ENCODE measurements around the gene PTTG1.

PTTG1 gene

DNA sequence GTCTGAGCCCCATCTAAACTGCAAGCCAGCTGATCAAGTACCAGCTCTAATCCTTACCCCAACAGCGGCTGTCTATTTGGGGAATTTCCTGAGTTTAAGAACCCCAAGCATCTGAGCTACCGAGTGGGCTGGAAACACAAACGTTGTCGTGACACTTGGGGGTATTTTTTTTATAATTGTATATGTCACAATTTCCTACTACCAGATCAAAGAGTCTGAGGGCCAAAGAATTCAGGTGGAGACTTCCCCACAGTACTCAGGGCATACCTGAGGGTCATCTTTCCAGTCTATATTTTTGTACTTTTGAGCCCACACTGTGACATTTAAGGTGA lies 42.8 kb downstream of the PTTG1 start:
- TF ChIP-seq SIN3A (IDR thresholded peaks at IDR 0.05; ENCODE audit: borderline replicate concordance, insufficient read depth, low read length) (no peak), TAF1 (IDR thresholded peaks at IDR 0.05; ENCODE audit: borderline replicate concordance, insufficient read depth, low read length) (no peak), FOXP2 (optimal IDR thresholded peaks at IDR 0.05; ENCODE audit: borderline replicate concordance, extremely low read depth, extremely low read length, insufficient read depth) (no peak), POLR2AphosphoS5 (IDR thresholded peaks at IDR 0.05; ENCODE audit: low read depth, low read length) (no peak)
- TF ChIP-seq, protein P1, sequence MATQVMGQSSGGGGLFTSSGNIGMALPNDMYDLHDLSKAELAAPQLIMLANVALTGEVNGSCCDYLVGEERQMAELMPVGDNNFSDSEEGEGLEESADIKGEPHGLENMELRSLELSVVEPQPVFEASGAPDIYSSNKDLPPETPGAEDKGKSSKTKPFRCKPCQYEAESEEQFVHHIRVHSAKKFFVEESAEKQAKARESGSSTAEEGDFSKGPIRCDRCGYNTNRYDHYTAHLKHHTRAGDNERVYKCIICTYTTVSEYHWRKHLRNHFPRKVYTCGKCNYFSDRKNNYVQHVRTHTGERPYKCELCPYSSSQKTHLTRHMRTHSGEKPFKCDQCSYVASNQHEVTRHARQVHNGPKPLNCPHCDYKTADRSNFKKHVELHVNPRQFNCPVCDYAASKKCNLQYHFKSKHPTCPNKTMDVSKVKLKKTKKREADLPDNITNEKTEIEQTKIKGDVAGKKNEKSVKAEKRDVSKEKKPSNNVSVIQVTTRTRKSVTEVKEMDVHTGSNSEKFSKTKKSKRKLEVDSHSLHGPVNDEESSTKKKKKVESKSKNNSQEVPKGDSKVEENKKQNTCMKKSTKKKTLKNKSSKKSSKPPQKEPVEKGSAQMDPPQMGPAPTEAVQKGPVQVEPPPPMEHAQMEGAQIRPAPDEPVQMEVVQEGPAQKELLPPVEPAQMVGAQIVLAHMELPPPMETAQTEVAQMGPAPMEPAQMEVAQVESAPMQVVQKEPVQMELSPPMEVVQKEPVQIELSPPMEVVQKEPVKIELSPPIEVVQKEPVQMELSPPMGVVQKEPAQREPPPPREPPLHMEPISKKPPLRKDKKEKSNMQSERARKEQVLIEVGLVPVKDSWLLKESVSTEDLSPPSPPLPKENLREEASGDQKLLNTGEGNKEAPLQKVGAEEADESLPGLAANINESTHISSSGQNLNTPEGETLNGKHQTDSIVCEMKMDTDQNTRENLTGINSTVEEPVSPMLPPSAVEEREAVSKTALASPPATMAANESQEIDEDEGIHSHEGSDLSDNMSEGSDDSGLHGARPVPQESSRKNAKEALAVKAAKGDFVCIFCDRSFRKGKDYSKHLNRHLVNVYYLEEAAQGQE (IDR thresholded peaks at IDR 0.05; ENCODE audit: insufficient read depth in 1 of 2, low read depth in 2 of 2, low read length in 2 of 2), result no peak

DNA sequence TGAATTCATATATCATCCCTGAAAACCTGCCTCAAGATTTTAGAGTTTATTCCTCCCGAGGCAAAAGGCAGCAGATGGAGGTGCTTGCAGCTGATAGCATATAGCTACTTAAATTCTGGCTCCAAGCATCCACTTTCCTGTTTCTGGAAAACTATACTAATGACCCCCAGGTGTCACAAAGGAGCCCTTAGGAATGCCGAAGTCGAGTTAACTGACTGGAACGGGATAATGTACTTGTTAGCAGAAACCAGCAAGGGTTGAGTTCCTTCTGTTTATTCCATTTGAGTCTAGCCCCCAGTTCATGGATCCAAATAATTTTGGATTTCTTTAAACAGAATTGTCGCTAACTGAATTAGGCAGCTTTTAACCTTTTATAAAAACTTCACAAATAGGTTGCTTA lies 44.5 kb downstream of the PTTG1 start:
- TF ChIP-seq FOXP2 (optimal IDR thresholded peaks at IDR 0.05; ENCODE audit: borderline replicate concordance, extremely low read depth, extremely low read length, insufficient read depth) (no peak), POLR2AphosphoS5 (IDR thresholded peaks at IDR 0.05; ENCODE audit: low read depth, low read length) (no peak), TAF1 (IDR thresholded peaks at IDR 0.05; ENCODE audit: borderline replicate concordance, insufficient read depth, low read length) (no peak)
- TF ChIP-seq, protein P1 (IDR thresholded peaks at IDR 0.05; ENCODE audit: insufficient read depth in 1 of 2, low read depth in 2 of 2, low read length in 2 of 2), result no peak

DNA sequence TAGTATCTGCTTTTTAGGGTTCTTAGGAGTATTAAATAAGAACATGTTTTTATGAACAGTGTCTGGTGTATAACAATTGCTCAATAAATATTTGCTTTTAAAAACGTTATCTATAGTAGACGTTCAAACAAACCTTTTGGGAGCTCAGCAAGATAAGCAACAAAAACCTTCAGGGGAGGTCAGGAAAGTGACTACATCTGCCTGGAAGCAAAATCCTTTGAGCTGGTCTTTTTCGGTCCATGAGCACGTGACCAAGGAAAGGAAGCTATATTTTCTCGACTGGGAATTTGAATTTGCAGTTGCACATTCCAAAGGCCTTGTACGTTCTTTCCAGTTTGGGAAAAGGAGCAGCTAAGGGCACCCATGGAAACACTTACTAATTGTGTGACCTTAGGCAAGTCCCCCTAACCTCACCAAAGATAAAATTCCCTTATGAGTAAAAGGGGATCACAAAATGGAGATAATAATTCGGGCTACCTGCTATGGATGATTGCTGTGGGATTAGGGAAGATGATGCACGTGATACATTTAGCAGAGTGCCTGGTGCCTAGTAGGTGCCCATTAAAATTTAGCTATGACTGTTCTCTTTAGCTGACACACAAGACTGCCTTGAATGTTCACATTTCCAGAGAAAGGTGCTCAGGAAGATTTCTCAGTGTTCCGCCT lies 45.4 kb downstream of the PTTG1 start:
- no peak for TF ChIP-seq POLR2AphosphoS5 (IDR thresholded peaks at IDR 0.05; ENCODE audit: low read depth, low read length)
- TF ChIP-seq SIN3A (IDR thresholded peaks at IDR 0.05; ENCODE audit: borderline replicate concordance, insufficient read depth, low read length), result no peak
- TF ChIP-seq, protein P1 (IDR thresholded peaks at IDR 0.05; ENCODE audit: insufficient read depth in 1 of 2, low read depth in 2 of 2, low read length in 2 of 2), result no peak
- TF ChIP-seq FOXP2 (optimal IDR thresholded peaks at IDR 0.05; ENCODE audit: borderline replicate concordance, extremely low read depth, extremely low read length, insufficient read depth), result no peak
- no peak for TF ChIP-seq TAF1 (IDR thresholded peaks at IDR 0.05; ENCODE audit: borderline replicate concordance, insufficient read depth, low read length)

DNA sequence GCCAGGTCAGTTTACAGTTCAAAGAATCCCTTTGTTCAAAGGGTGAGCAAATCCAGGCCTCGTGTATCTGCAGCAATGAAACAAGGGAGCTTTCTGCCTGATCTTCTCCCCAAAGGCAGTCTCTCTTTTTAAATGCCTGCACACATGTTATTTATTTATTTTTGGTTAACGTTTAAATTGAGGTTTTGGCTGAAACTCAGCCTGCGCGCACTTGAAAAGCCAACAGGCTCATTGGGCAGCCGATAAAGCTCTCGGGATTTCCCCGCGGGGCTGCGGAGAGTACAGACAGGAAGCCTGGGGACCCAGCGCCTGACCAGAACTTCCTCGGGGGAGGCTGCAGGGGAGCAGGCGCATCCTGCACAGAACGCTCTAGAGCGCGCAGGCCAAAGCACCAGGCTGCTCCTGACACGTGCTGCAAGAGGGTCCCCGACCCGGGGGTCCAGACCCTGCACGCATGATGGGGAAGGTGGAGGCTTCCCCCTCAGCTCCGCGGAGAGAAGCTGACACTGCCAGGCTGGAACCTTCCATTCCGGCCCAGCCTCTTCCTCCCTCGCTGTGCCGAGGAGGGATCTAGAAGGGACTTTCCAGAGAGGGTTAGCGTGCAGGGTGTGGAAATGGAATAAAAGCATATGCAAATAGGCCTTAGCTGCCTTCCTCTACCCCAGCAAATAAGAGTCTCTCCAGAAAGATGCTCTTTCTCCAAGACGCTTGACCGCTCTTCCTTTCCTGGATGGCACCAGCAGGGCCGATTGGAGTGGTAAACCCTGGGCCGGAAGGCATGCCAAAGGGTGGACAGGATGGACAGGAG lies 46.1 kb downstream of the PTTG1 start:
- TF ChIP-seq, protein P1 (IDR thresholded peaks at IDR 0.05; ENCODE audit: insufficient read depth in 1 of 2, low read depth in 2 of 2, low read length in 2 of 2), result no peak
- TF ChIP-seq POLR2AphosphoS5 (IDR thresholded peaks at IDR 0.05; ENCODE audit: low read depth, low read length) (no peak), FOXP2 (optimal IDR thresholded peaks at IDR 0.05; ENCODE audit: borderline replicate concordance, extremely low read depth, extremely low read length, insufficient read depth) (no peak), TAF1 (IDR thresholded peaks at IDR 0.05; ENCODE audit: borderline replicate concordance, insufficient read depth, low read length) (no peak), SIN3A (IDR thresholded peaks at IDR 0.05; ENCODE audit: borderline replicate concordance, insufficient read depth, low read length) (no peak)

Data from PFSK-1 (cell line).